ENCODE data around the gene COL24A1.

COL24A1 gene

GRCh38 chr1:85892366-85892765 is 264.2 kb downstream of the COL24A1 start:
- ChIA-PET POLR2A (no interaction called here), CTCF (interaction anchor here (3.2 kb wide), 1 partner anchor 126 kb away, joined by 29 read pairs; no protein-coding TSS in a partner anchor)
- TF ChIP-seq CTCF (IDR thresholded peaks at IDR 0.05; ENCODE audit: control extremely low read depth, extremely low read depth, low read depth, missing control alignments), result no peak
- no peak for DNase-seq (ENCODE audit: extremely low spot score)

GRCh38 chr1:85889870-85890269 is 266.7 kb downstream of the COL24A1 start:
- TF ChIP-seq CTCF (IDR thresholded peaks at IDR 0.05; ENCODE audit: control extremely low read depth, extremely low read depth, low read depth, missing control alignments), result no peak

GRCh38 chr1:85888921-85889320 is 267.7 kb downstream of the COL24A1 start:
- POLR2A ChIA-PET, result no interaction called here
- CTCF ChIA-PET, result no interaction called here
- no peak for DNase-seq (ENCODE audit: extremely low spot score)
- TF ChIP-seq CTCF (IDR thresholded peaks at IDR 0.05; ENCODE audit: control extremely low read depth, extremely low read depth, low read depth, missing control alignments), result no peak

More at GRCh38 chr1:85889870-85890269, 266.7 kb downstream of the COL24A1 start:
- POLR2A ChIA-PET, result no interaction called here
- CTCF ChIA-PET, result no interaction called here
- no peak for DNase-seq (ENCODE audit: extremely low spot score)

- TF ChIP-seq CTCF (IDR thresholded peaks at IDR 0.05; ENCODE audit: control extremely low read depth, extremely low read depth, low read depth, missing control alignments), result no peak
- no peak for DNase-seq (ENCODE audit: extremely low spot score)
- CTCF ChIA-PET, result interaction anchor here (1.0 to 2.4 kb wide), 3 partner anchors 10 to 25 kb away, joined by 3 to 6 read pairs (median 5); no protein-coding TSS in a partner anchor
- POLR2A ChIA-PET, result no interaction called here
Measured at GRCh38 chr1:85884372-85885035, 272.1 kb downstream of the COL24A1 start.

- no peak for DNase-seq (ENCODE audit: extremely low spot score)
- ChIA-PET CTCF (interaction anchor here (1.0 to 2.1 kb wide), 2 partner anchors 10 to 151 kb away, joined by 3 to 5 read pairs; no protein-coding TSS in a partner anchor), POLR2A (no interaction called here)
- no peak for TF ChIP-seq CTCF (IDR thresholded peaks at IDR 0.05; ENCODE audit: control extremely low read depth, extremely low read depth, low read depth, missing control alignments)
Measured at GRCh38 chr1:85867189-85867588, 289.4 kb downstream of the COL24A1 start.

GRCh38 chr1:85865213-85865612 is 291.4 kb downstream of the COL24A1 start:
- CTCF ChIA-PET, result interaction anchor here (2.1 kb wide), 1 partner anchor 153 kb away, joined by 5 read pairs; no protein-coding TSS in a partner anchor
- POLR2A ChIA-PET, result no interaction called here
- no peak for TF ChIP-seq CTCF (IDR thresholded peaks at IDR 0.05; ENCODE audit: control extremely low read depth, extremely low read depth, low read depth, missing control alignments)
- DNase-seq (ENCODE audit: extremely low spot score), result no peak

All from GM10248 (cell line).